Suprapubic skin (tissue), 3 donors: ENCODE measurements around the gene P2RX4.
"Not testable (repeated sequence)": the region's sequence is repeated elsewhere in the genome, so short reads cannot be mapped to it uniquely, and the experiment has no call there.

Experiments
- EP300 ChIP-seq: sonication (generic); formaldehyde crosslinking; IDR thresholded peaks from one replicate; pipeline ENCODE4 v1.6.1; 2017; ENCODE audit warnings: antibody characterized with exemption
- TF ChIP-seq, protein P1 (sequence below), 2 donors: fragments of 200-600 bp in 1 of 2; fragments of 450-650 bp in 1 of 2; sonication (generic) in 1 of 2; IDR thresholded peaks; one replicate each; pipeline ENCODE4 v1.5.1; 2016 to 2019; ENCODE audit warnings: antibody characterized with exemption in 2 of 2, mild to moderate bottlenecking in 1 of 2, moderate library complexity in 1 of 2

DNA sequence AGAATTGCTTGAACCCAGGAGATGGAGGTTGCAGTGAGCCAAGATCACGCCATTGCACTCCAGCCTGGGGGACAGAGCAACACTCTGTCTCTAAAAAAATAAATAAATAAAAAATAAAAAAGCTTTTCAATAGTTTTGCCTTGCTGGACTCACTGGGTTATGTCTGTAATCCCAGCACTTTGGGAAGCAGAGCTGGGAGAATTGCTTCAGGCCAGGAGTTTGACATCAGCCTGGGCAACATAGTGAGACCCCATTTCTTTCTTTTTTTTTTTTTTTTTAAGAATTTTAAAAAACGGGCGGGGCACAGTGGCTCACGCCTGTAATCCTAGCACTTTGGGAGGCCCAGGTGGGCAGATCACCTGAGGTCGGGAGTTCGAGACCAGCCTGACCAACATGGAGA is 8.8 kb upstream of the P2RX4 start:
- TF ChIP-seq EP300, result not testable (repeated sequence)
- TF ChIP-seq, protein P1, sequence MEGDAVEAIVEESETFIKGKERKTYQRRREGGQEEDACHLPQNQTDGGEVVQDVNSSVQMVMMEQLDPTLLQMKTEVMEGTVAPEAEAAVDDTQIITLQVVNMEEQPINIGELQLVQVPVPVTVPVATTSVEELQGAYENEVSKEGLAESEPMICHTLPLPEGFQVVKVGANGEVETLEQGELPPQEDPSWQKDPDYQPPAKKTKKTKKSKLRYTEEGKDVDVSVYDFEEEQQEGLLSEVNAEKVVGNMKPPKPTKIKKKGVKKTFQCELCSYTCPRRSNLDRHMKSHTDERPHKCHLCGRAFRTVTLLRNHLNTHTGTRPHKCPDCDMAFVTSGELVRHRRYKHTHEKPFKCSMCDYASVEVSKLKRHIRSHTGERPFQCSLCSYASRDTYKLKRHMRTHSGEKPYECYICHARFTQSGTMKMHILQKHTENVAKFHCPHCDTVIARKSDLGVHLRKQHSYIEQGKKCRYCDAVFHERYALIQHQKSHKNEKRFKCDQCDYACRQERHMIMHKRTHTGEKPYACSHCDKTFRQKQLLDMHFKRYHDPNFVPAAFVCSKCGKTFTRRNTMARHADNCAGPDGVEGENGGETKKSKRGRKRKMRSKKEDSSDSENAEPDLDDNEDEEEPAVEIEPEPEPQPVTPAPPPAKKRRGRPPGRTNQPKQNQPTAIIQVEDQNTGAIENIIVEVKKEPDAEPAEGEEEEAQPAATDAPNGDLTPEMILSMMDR (IDR thresholded peaks at IDR 0.05), result not testable (repeated sequence)
